Panc1 (cell line): ENCODE measurements around the gene PRKAG2. TPM values are rescaled to one million over a fixed set of nuclear protein-coding genes. Genes with fewer than 3 reads are reported as not detected.

Source experiments
- ATAC-seq: fragments of 200-7000 bp; cut with Tn5 transposase; 2 replicates; pipeline ENCODE4 v1.9.1; 2020; ENCODE audit warnings: mild to moderate bottlenecking, moderate library complexity
- BruUV-seq: library from RNA; stranded (reverse); fragments of 400-500 nt; replicated peaks from 2 replicates; lab custom pipeline; 2021; lab: Mats Ljungman, UMichigan
- CTCF ChIA-PET: fragments of 300-600 bp; sonication (Branson Sonifier 250); formaldehyde crosslinking; loops from one replicate; lab custom pipeline; 2022; ENCODE audit warnings: antibody characterized with exemption; lab: Charles Lee
- POLR2A ChIA-PET: fragments of 300-600 bp; sonication (Branson Sonifier 250); formaldehyde crosslinking; loops from one replicate; lab custom pipeline; 2022; ENCODE audit warnings: antibody characterized with exemption; lab: Charles Lee
- DNase-seq: peaks from one replicate; pipeline ENCODE4 v3.0.0-alpha.2; 2010; ENCODE audit warnings: low read depth, low spot score
- H3K27ac ChIP-seq: 2 replicates; pipeline ENCODE4 v1.5.1; 2011; ENCODE audit warnings: mild to moderate bottlenecking, low read length, inconsistent platforms
- H3K27me3 ChIP-seq: fragments of 200-500 bp; sonication (Bioruptor generic); 2 replicates; pipeline ENCODE4 v1.6.0; 2014; ENCODE audit warnings: low read length, inconsistent platforms; ENCODE audit not compliant: control insufficient read depth, insufficient read depth
- H3K36me3 ChIP-seq: fragments of 200-500 bp; sonication (Bioruptor generic); 2 replicates; pipeline ENCODE4 v1.5.1; 2014; ENCODE audit warnings: inconsistent platforms, mild to moderate bottlenecking, low read length, moderate library complexity; ENCODE audit not compliant: control insufficient read depth, insufficient read depth
- H3K4me1 ChIP-seq: 2 replicates; pipeline ENCODE4 v1.5.1; 2011; ENCODE audit warnings: inconsistent platforms, mild to moderate bottlenecking, low read length, moderate library complexity; ENCODE audit not compliant: control insufficient read depth, insufficient read depth
- H3K4me3 ChIP-seq, 2 experiments: 2 replicates each; pipeline ENCODE4 v1.5.1; 2011 to 2012; ENCODE audit warnings: low read depth in 2 of 2, low read length in 2 of 2, mild to moderate bottlenecking in 2 of 2, inconsistent platforms in 1 of 2, moderate library complexity in 1 of 2
- H3K9me3 ChIP-seq: fragments of 200-500 bp; sonication (Bioruptor generic); 2 replicates; pipeline ENCODE4 v1.5.1; 2014; ENCODE audit warnings: low read depth, mild to moderate bottlenecking, inconsistent platforms, low read length, moderate library complexity; ENCODE audit not compliant: control insufficient read depth, insufficient read depth
- POLR2AphosphoS5 ChIP-seq: IDR thresholded peaks from 2 replicates; pipeline ENCODE4 v1.6.1; 2012; ENCODE audit warnings: mild to moderate bottlenecking, low read depth, low read length, moderate library complexity
- REST ChIP-seq, 2 experiments: IDR thresholded peaks; 2 replicates each; pipeline ENCODE4 v1.6.1; 2011 to 2012; ENCODE audit warnings: low read depth in 2 of 2, control low read depth in 1 of 2, low read length in 1 of 2, mild to moderate bottlenecking in 1 of 2, moderate library complexity in 1 of 2; ENCODE audit not compliant: insufficient read depth in 1 of 2
- SIN3A ChIP-seq: IDR thresholded peaks from 2 replicates; pipeline ENCODE4 v1.6.1; 2012; ENCODE audit warnings: low read depth, mild to moderate bottlenecking, low read length, moderate library complexity, borderline replicate concordance; ENCODE audit not compliant: insufficient read depth
- TCF7L2 ChIP-seq: IDR thresholded peaks from 2 replicates; pipeline ENCODE4 v1.6.1; 2011; ENCODE audit warnings: mild to moderate bottlenecking, low read depth, low read length, inconsistent platforms
- in situ Hi-C: cut with HindIII; loops from 2 replicates; pipeline ENCODE4 v1.10.0; 2016; ENCODE audit warnings: low sequenced_read_pairs, low pct_unique_long_range_greater_than_20kb
- intact Hi-C: fragments of 100-400 bp; cut with micrococcal nuclease; formaldehyde crosslinking; loops from one replicate; pipeline ENCODE4 v1.10.0; 2022; ENCODE audit not compliant: unreplicated experiment
- total RNA-seq: library from RNA; stranded (reverse); gene quantifications from one replicate; pipeline ENCODE4 v1.2.1, GENCODE V29; 2021; ENCODE audit not compliant: unreplicated experiment
- TF ChIP-seq, protein P1 (sequence below): fragments of 450-650 bp; IDR thresholded peaks from 2 replicates; pipeline ENCODE4 v1.5.1; 2017; ENCODE audit warnings: mild to moderate bottlenecking

The PRKAG2 gene
- total RNA-seq, 1 experiment from 2014 or later, result 71.6 TPM

DNA sequence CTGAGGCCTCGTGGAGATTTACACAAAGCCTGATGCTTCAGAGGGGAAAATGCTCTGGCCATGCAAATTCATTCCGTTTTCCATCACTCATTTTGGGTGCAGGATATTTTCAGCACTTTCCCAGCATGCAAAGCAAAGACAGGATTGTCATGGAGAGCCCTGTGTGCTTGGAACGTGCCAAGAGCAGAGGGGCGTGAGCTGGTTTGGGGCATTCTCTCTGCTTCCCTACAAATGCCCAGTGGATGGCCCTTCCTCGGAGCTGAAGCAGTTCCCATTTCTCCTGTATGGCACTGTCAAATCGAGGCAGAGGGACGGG, 164.1 kb downstream of the PRKAG2 start:
- intact Hi-C loops, result no loop called here
- H3K36me3 ChIP-seq, result no peaks in the 10 kb centered on the region
- BruUV-seq, result no TSS peak
- H3K9me3 ChIP-seq, result no peaks in the 10 kb centered on the region
- ATAC-seq (no peak), DNase-seq (no peak)
- H3K27ac ChIP-seq, result peak overlapping the region; percentile 57
- no peak overlapping the region for H3K4me3 ChIP-seq
- TF ChIP-seq, protein P1, sequence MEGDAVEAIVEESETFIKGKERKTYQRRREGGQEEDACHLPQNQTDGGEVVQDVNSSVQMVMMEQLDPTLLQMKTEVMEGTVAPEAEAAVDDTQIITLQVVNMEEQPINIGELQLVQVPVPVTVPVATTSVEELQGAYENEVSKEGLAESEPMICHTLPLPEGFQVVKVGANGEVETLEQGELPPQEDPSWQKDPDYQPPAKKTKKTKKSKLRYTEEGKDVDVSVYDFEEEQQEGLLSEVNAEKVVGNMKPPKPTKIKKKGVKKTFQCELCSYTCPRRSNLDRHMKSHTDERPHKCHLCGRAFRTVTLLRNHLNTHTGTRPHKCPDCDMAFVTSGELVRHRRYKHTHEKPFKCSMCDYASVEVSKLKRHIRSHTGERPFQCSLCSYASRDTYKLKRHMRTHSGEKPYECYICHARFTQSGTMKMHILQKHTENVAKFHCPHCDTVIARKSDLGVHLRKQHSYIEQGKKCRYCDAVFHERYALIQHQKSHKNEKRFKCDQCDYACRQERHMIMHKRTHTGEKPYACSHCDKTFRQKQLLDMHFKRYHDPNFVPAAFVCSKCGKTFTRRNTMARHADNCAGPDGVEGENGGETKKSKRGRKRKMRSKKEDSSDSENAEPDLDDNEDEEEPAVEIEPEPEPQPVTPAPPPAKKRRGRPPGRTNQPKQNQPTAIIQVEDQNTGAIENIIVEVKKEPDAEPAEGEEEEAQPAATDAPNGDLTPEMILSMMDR, result no peak
- TF ChIP-seq TCF7L2 (no peak), REST (IDR thresholded peaks at IDR 0.05; ENCODE audit: insufficient read depth in 1 of 2, low read depth in 2 of 2, low read length in 1 of 2) (no peak), SIN3A (no peak), POLR2AphosphoS5 (no peak)
- in situ Hi-C loops, result no loop called here
- ChIA-PET CTCF (no interaction called here), POLR2A (no interaction called here)
- H3K4me1 ChIP-seq, result peaks cover 26% of the 10 kb centered on the region
- H3K27me3 ChIP-seq, result no peaks in the 10 kb centered on the region

DNA sequence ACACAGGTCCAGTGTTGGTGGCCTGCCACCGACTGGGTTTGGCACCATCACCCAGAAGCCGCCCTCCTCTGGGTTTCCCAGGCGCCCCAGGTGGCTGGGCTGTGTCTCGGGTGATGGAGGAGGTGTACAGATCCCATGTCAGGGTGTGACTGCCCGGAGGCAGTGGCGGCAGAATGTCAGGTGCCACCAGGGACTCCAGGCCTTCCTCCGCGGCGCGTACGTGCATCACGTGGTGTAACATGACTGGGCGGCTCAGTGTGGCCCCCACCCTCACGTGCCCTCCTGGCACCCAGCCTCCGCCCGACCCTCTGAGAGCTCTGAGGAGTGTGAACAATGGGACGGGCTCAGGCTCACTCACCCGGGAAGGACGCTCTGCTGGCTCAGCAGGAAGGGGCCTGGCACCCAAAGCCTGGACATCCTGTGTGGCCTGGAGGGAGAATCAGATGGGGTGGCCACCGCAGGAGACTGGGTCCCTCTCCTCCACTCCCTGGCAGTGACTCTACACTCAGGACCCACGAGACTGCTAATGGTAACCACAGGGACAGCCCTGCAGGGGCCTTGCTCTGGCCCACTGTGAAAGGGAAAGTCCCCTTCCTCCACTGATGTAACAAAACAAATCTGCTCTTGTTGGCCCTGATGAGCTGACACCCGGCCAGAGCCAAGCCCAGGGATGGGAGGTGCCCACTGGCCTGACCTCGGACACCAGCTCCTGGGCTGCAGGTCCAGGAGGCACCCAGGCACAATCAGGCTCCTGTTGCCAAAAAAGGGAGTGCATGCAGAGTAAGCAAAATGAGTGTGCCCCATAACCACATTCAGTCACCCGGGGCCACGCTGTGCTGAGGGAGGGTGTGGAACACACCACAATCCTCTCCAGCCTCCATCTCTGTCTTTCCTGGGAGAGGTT, 164.8 kb downstream of the PRKAG2 start:
- Histone ChIP-seq H3K4me3 (no peak overlapping the region), H3K27ac (peak overlapping the region; percentile 57), H3K4me1 (peaks cover 21% of the 10 kb centered on the region), H3K27me3 (no peaks in the 10 kb centered on the region), H3K36me3 (no peaks in the 10 kb centered on the region), H3K9me3 (no peaks in the 10 kb centered on the region)
- intact Hi-C loops, result no loop called here
- no TSS peak for BruUV-seq
- ChIA-PET CTCF (no interaction called here), POLR2A (no interaction called here)
- ATAC-seq (peak; percentile 60), DNase-seq (no peak)
- in situ Hi-C loops, result no loop called here
- no peak for TF ChIP-seq POLR2AphosphoS5
- TF ChIP-seq TCF7L2, result no peak
- no peak for TF ChIP-seq REST (IDR thresholded peaks at IDR 0.05; ENCODE audit: insufficient read depth in 1 of 2, low read depth in 2 of 2, low read length in 1 of 2)
- TF ChIP-seq SIN3A, result no peak
- TF ChIP-seq, protein P1, result no peak
